GM19193 (cell line): ENCODE measurements around the gene CCDC18.

ENCODE experiments used
- POLR2A ChIP-seq: IDR thresholded peaks from 4 replicates; pipeline ENCODE4 v1.6.1; 2011; ENCODE audit not compliant: insufficient read depth, insufficient read length; ENCODE audit errors: extremely low read depth

The CCDC18 gene

GRCh38 chr1:93275634-93276295 lies 95.2 kb downstream of the CCDC18 start:
- no peak for TF ChIP-seq POLR2A

- no peak for TF ChIP-seq POLR2A
Measured at GRCh38 chr1:93283496-93283895, 103.0 kb downstream of the CCDC18 start.

- TF ChIP-seq POLR2A = no peak
Measured at GRCh38 chr1:93288558-93288957, 108.0 kb downstream of the CCDC18 start.

GRCh38 chr1:93296555-93297154 lies 116.1 kb downstream of the CCDC18 start:
- TF ChIP-seq POLR2A = no peak

GRCh38 chr1:93301131-93301530 lies 120.6 kb downstream of the CCDC18 start:
- no peak for TF ChIP-seq POLR2A

- TF ChIP-seq POLR2A = no peak
Measured at GRCh38 chr1:93302078-93302477, 121.6 kb downstream of the CCDC18 start.

GRCh38 chr1:93304716-93305138 lies 124.2 kb downstream of the CCDC18 start:
- no peak for TF ChIP-seq POLR2A

- no peak for TF ChIP-seq POLR2A
Measured at GRCh38 chr1:93306920-93307319, 126.4 kb downstream of the CCDC18 start.

- no peak for TF ChIP-seq POLR2A
Measured at GRCh38 chr1:93313026-93313425, 132.5 kb downstream of the CCDC18 start.

- TF ChIP-seq POLR2A = no peak
Measured at GRCh38 chr1:93317207-93317606, 136.7 kb downstream of the CCDC18 start.

GRCh38 chr1:93317943-93318342 lies 137.4 kb downstream of the CCDC18 start:
- no peak for TF ChIP-seq POLR2A

- TF ChIP-seq POLR2A = no peak
Measured at GRCh38 chr1:93321720-93322119, 141.2 kb downstream of the CCDC18 start.

- no peak for TF ChIP-seq POLR2A
Measured at GRCh38 chr1:93322349-93322748, 141.8 kb downstream of the CCDC18 start.

- no peak for TF ChIP-seq POLR2A
Measured at GRCh38 chr1:93323185-93323820, 142.8 kb downstream of the CCDC18 start.

- TF ChIP-seq POLR2A = no peak
Measured at GRCh38 chr1:93324486-93325464, 144.3 kb downstream of the CCDC18 start.
